ENCODE measurements around the gene CHSY1. TPM values are rescaled to one million over a fixed set of nuclear protein-coding genes. Genes with fewer than 3 reads are reported as not detected.
A peak's percentile ranks its signal among the peaks of the same experiment; 100 is the strongest.

The CHSY1 gene
- total and polyA plus RNA-seq, 2 of the 4 experiments (the other 2 are of a cell fraction), result 40.9 to 53.2 TPM

GRCh38 chr15:101207867-101208288, 44.0 kb downstream of the CHSY1 start:
- Histone ChIP-seq H4K8ac (ENCODE audit: low read depth in 2 of 2, low read length in 2 of 2) (no peak overlapping the region), H3K9me1 (ENCODE audit: insufficient read depth, low read length) (peaks cover 14% of the 10 kb centered on the region), H3K36me3 (ENCODE audit: control insufficient read depth, insufficient read depth, low read length) (no peaks in the 10 kb centered on the region), H2BK120ac (ENCODE audit: low read depth, low read length) (no peak overlapping the region), H4K20me1 (ENCODE audit: insufficient read depth, low read length) (peaks cover 69% of the 10 kb centered on the region), H3K4me1 (ENCODE audit: control insufficient read depth, insufficient read depth, low read length) (peaks cover 16% of the 10 kb centered on the region), H3K27ac (ENCODE audit: insufficient read depth, low read length) (no peak overlapping the region), H4K91ac (ENCODE audit: insufficient read depth, low read depth, low read length) (no peak overlapping the region), H3K18ac (ENCODE audit: low read depth, low read length) (no peak overlapping the region), H3K56ac (ENCODE audit: extremely low read depth, insufficient read depth, low read length) (no peak overlapping the region), H2BK5ac (ENCODE audit: low read depth, low read length, poor library complexity, severe bottlenecking) (no peak overlapping the region), H2BK20ac (ENCODE audit: low read depth, low read length) (no peak overlapping the region), H3K14ac (replicated peaks; ENCODE audit: low read depth, low read length) (peak overlapping the region; percentile 30), H3K27me3 (ENCODE audit: control insufficient read depth, insufficient read depth, low read length) (no peaks in the 10 kb centered on the region), H3K9ac (ENCODE audit: low read depth, low read length) (no peak overlapping the region), H2BK15ac (ENCODE audit: low read depth, low read length) (0 out of 3 replicates have a peak overlapping the region, but pooled peaks have one; percentile 41), H2AK9ac (replicated peaks; ENCODE audit: low read depth, low read length, poor library complexity) (no peak overlapping the region), H3K79me1 (ENCODE audit: low read depth in 1 of 2, low read length in 2 of 2) (peaks cover 0 to 56% of the 10 kb centered on the region in 2 experiments; a peak in 2 of 4 replicates), H3K4ac (ENCODE audit: low read depth, low read length) (no peak overlapping the region; the same call in 1 of the 2 replicates), H3K4me3 (ENCODE audit: insufficient read depth, low read depth, low read length) (no peak overlapping the region), H3K4me2 (ENCODE audit: low read depth, low read length) (peak overlapping the region; percentile 28; the same call in 1 of the 2 replicates), H3K23ac (ENCODE audit: low read depth, low read length) (no peak overlapping the region), H2AK5ac (ENCODE audit: low read depth, low read length) (no peak overlapping the region; the same call in 1 of the 2 replicates), H3K9me3 (ENCODE audit: control insufficient read depth, insufficient read depth, low read length) (no peaks in the 10 kb centered on the region), H2AFZ (replicated peaks; ENCODE audit: low read length, poor library complexity) (no peak overlapping the region), H4K5ac (ENCODE audit: low read depth, low read length) (no peak overlapping the region)
- no CpG with 5 or more reads among the region's 5 CpGs for WGBS, 2 experiments (ENCODE audit: extremely low coverage in 2 of 2, insufficient read length in 1 of 2)
- dilution Hi-C loops (cut with HindIII; ENCODE audit: low sequenced_read_pairs, unreplicated experiment) (no loop called here), intact Hi-C loops (cut with micrococcal nuclease) (loop anchor here (5.0 kb wide), 1 partner anchor 34 kb away; no protein-coding TSS in a partner anchor), in situ Hi-C loops (cut with MboI; ENCODE audit: low sequenced_read_pairs) (loop anchor here (5.0 kb wide), 1 partner anchor 39 kb away; no protein-coding TSS in a partner anchor)
- TF ChIP-seq POLR2A (IDR thresholded peaks at IDR 0.05; ENCODE audit: low read depth, low read length) (no peak), CEBPB (IDR thresholded peaks at IDR 0.05; ENCODE audit: low read depth, low read length) (peak; percentile 96), FOS (IDR thresholded peaks at IDR 0.05; ENCODE audit: low read depth, low read length) (peak; percentile 50; the same call in 1 of the 2 replicates), RFX5 (IDR thresholded peaks at IDR 0.05; ENCODE audit: low read depth, low read length) (no peak)
- no TSS peak for BruUV-seq (replicated peaks)
- DNase-seq (peak; percentile 86), ATAC-seq (ENCODE audit: low read depth) (no peak)
- CTCF ChIA-PET, result no interaction called here
- POLR2A ChIA-PET (ENCODE audit: unreplicated experiment), result no interaction called here
